Upper lobe of left lung (tissue), 6 donors: ENCODE measurements around the gene ODAD2. TPM values are rescaled to one million over a fixed set of nuclear protein-coding genes. Genes with fewer than 3 reads are reported as not detected.
"Not testable (repeated sequence)": the region's sequence is repeated elsewhere in the genome, so short reads cannot be mapped to it uniquely, and the experiment has no call there.

Experiments used
- ATAC-seq, 2 donors: fragments of 200-7000 bp; cut with Tn5 transposase; one replicate each; pipeline ENCODE4 v1.9.1; 2022; ENCODE audit warnings: mild to moderate bottlenecking in 2 of 2, moderate library complexity in 2 of 2; ENCODE audit not compliant: low FRiP score in 2 of 2
- DNase-seq, 2 donors: peaks; one replicate each; pipeline ENCODE4 v3.0.0-alpha.2; 2019 to 2020
- H3K27ac ChIP-seq, 4 donors: fragments of 200-600 bp; sonication (generic); one replicate each; pipeline ENCODE4 v1.5.1; 2016 to 2019
- H3K27me3 ChIP-seq, 4 donors: fragments of 200-600 bp; sonication (generic); one replicate each; pipeline ENCODE4 v1.5.1; 2017 to 2019
- H3K36me3 ChIP-seq, 4 donors: fragments of 200-600 bp; sonication (generic); one replicate each; pipeline ENCODE4 v1.5.1; 2016 to 2019
- H3K4me1 ChIP-seq, 4 donors: fragments of 200-600 bp; sonication (generic); one replicate each; pipeline ENCODE4 v1.5.1; 2018 to 2019
- H3K4me3 ChIP-seq, 4 donors: fragments of 200-600 bp; sonication (generic); one replicate each; pipeline ENCODE4 v1.5.1; 2017 to 2019; ENCODE audit warnings: mild to moderate bottlenecking in 2 of 4, moderate library complexity in 1 of 4
- H3K9me3 ChIP-seq, 4 donors: fragments of 200-600 bp; sonication (generic); one replicate each; pipeline ENCODE4 v1.5.1; 2018 to 2019
- EP300 ChIP-seq, 4 donors: sonication (generic); formaldehyde crosslinking; IDR thresholded peaks; one replicate each; pipeline ENCODE4 v1.5.1; 2017; ENCODE audit warnings: antibody characterized with exemption in 4 of 4, control low read depth in 2 of 4
- POLR2A ChIP-seq, 4 donors: fragments of 450-650 bp; IDR thresholded peaks; one replicate each; pipeline ENCODE4 v1.5.1; 2016 to 2017; ENCODE audit warnings: antibody characterized with exemption in 4 of 4, mild to moderate bottlenecking in 2 of 4
- POLR2AphosphoS5 ChIP-seq, 2 donors: sonication (generic); formaldehyde crosslinking; IDR thresholded peaks; one replicate each; pipeline ENCODE4 v1.5.1; 2017; ENCODE audit warnings: antibody characterized with exemption in 2 of 2
- WGBS, 2 donors: methylation state at CpG; one replicate each; pipeline ENCODE4 v1.1.5; 2017 to 2018; 5-methylcytosine and 5-hydroxymethylcytosine counted together
- total RNA-seq, 6 donors: library from RNA; depleted of rRNA in 4 of 6; stranded (reverse); fragments of >200 nt in 4 of 6; gene quantifications; one replicate each; pipeline versions ENCODE4 v1.1.0 to v1.2.1, GENCODE V29; 2016 to 2021
- TF ChIP-seq, protein P1 (sequence below), 6 experiments: fragments of 450-650 bp in 4 of 6; fragments of 200-600 bp in 2 of 6; sonication (generic) in 2 of 6; IDR thresholded peaks; one replicate each; pipeline ENCODE4 v1.5.1; 2016 to 2019; ENCODE audit warnings: antibody characterized with exemption in 6 of 6
- donor health status: DM: no; HTN: no; CAD: no; lungs with moderate emphysema.
- donor health status: DM: no; HTN: yes; CAD: no; lungs with severe emphysema.

The ODAD2 gene
- total RNA-seq, 6 donors from 2014 or later = 0.43 to 19.3 (median 3.5) TPM

DNA sequence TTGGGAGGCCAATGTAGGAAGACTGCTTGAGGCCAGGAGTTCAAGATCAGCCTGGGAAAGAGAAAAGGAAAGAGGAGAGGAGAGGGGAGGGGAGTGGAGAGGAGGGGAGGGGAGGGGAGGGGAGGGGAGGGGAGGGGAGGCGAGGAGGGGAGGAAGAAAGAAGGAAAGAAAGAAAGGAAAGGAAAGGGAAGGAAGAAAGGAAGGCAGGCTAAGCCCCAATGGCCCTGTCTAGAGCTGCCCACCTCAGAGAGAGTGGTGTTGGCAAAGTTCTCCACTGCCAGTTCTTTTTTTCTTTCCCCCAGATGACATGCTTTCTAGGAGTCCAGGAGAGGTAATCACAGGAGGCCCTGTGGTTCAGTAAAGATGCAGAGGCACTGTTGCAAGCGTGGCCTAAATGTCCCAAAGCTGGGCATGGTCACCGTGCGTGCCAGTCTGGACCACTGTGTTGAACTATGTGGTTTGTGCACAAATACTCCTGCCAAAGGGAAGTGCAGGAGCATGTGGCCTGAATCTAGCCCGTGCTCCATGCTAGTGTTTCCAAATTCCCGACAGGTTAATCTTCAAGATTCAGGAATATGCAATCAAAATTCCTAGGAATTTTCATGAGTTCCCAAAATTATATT lies 39.7 kb downstream of the ODAD2 start:
- H3K9me3 ChIP-seq = no peaks in the 10 kb centered on the region
- H3K27ac ChIP-seq = no peak overlapping the region
- no peaks in the 10 kb centered on the region for H3K27me3 ChIP-seq
- H3K4me1 ChIP-seq = no peaks in the 10 kb centered on the region
- no peak for ATAC-seq
- no peak overlapping the region for H3K4me3 ChIP-seq
- no peak for DNase-seq
- WGBS, 2 donors = 74 to 88% methylated on average over 5 to 6 of the region's 6 CpGs
- no peaks in the 10 kb centered on the region for H3K36me3 ChIP-seq
- TF ChIP-seq POLR2AphosphoS5 (IDR thresholded peaks at IDR 0.05) (no peak), POLR2A (IDR thresholded peaks at IDR 0.05) (no peak), EP300 (IDR thresholded peaks at IDR 0.05) (no peak)
- TF ChIP-seq, protein P1, sequence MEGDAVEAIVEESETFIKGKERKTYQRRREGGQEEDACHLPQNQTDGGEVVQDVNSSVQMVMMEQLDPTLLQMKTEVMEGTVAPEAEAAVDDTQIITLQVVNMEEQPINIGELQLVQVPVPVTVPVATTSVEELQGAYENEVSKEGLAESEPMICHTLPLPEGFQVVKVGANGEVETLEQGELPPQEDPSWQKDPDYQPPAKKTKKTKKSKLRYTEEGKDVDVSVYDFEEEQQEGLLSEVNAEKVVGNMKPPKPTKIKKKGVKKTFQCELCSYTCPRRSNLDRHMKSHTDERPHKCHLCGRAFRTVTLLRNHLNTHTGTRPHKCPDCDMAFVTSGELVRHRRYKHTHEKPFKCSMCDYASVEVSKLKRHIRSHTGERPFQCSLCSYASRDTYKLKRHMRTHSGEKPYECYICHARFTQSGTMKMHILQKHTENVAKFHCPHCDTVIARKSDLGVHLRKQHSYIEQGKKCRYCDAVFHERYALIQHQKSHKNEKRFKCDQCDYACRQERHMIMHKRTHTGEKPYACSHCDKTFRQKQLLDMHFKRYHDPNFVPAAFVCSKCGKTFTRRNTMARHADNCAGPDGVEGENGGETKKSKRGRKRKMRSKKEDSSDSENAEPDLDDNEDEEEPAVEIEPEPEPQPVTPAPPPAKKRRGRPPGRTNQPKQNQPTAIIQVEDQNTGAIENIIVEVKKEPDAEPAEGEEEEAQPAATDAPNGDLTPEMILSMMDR (IDR thresholded peaks at IDR 0.05) = no peak

- ATAC-seq, H3K9me3 ChIP-seq, DNase-seq, H3K36me3 ChIP-seq, H3K27me3 ChIP-seq, H3K27ac ChIP-seq, H3K4me3 ChIP-seq, H3K4me1 ChIP-seq: not testable (repeated sequence)
- whole genome bisulfite sequencing, 2 donors = 43 to 47% methylated on average over 3 of the region's 3 CpGs
Observed at GRCh38 chr10:27958383-27958782, 40.5 kb downstream of the ODAD2 start.

DNA sequence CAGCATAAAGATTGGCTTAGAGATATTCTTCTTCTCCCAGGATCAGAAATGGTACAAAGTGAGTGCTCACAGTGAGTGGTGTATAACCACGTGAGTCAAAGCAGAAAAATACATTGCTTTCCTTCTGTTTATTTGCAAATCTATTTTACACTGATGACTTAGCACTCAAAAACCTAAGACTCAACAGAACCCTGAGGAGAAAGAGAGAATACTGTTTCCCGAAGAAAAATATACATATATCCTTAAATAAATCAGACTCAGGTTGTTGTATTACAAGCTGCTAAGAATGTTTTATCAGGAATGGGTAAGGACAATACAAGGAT lies 48.7 kb downstream of the ODAD2 start:
- H3K4me1 ChIP-seq = no peaks in the 10 kb centered on the region
- WGBS, 2 donors = 62 to 65% methylated on average over 2 of the region's 2 CpGs
- no peaks in the 10 kb centered on the region for H3K9me3 ChIP-seq
- DNase-seq (no peak), ATAC-seq (no peak)
- TF ChIP-seq, protein P1 (IDR thresholded peaks at IDR 0.05) = no peak
- TF ChIP-seq POLR2AphosphoS5 (IDR thresholded peaks at IDR 0.05) (no peak), POLR2A (IDR thresholded peaks at IDR 0.05) (no peak), EP300 (IDR thresholded peaks at IDR 0.05) (no peak)
- no peak overlapping the region for H3K27ac ChIP-seq
- no peaks in the 10 kb centered on the region for H3K27me3 ChIP-seq
- H3K4me3 ChIP-seq = no peak overlapping the region
- no peaks in the 10 kb centered on the region for H3K36me3 ChIP-seq

DNA sequence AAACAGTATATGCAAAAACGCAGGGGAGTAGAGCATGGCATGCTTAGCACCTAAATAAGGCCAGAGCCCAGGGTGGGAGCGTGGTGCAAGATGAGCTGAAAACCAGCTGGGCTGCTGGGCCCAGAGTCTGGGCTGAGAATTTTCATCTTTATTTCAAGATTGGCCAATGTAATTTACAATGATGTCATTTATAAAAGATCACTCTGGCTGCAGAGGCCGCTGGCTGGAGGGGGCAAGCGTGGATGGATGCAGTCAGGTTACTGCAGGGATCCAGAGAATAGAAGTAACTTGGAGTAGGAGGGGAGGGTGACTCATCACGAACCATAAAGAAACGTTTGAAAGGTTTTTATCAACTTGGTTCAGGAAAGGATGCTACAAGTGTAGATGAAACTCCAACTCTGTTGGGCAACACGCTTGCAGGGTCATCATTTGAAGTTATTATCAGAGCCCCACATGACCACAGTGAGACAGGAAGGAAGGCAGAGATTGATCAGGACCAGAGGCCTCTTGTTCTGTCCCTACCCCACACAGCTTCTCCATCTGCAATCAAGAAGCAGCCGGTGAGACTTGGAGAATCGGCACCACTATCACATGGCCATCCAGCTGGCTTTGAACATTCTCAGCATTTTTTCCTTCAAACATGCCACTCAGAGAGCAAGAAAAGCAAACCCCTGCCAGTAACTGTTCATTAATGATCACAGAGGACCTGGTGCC lies 49.2 kb downstream of the ODAD2 start:
- WGBS, 2 donors = 64 to 67% methylated on average over 9 of the region's 9 CpGs
- Histone ChIP-seq H3K9me3 (no peaks in the 10 kb centered on the region), H3K27me3 (no peaks in the 10 kb centered on the region), H3K27ac (no peak overlapping the region), H3K4me1 (no peaks in the 10 kb centered on the region), H3K36me3 (no peaks in the 10 kb centered on the region), H3K4me3 (no peak overlapping the region)
- TF ChIP-seq POLR2A (IDR thresholded peaks at IDR 0.05) (no peak), POLR2AphosphoS5 (IDR thresholded peaks at IDR 0.05) (no peak), EP300 (IDR thresholded peaks at IDR 0.05) (no peak)
- TF ChIP-seq, protein P1 (IDR thresholded peaks at IDR 0.05) = no peak
- ATAC-seq (no peak), DNase-seq (no peak)

GRCh38 chr10:27948186-27948585 lies 50.7 kb downstream of the ODAD2 start:
- Histone ChIP-seq H3K4me1 (no peaks in the 10 kb centered on the region), H3K27me3 (no peaks in the 10 kb centered on the region), H3K36me3 (no peaks in the 10 kb centered on the region), H3K4me3 (no peak overlapping the region), H3K9me3 (no peaks in the 10 kb centered on the region), H3K27ac (no peak overlapping the region)
- 47 to 49% methylated on average over 1 of the region's 1 CpG for WGBS, 2 donors
- no peak for TF ChIP-seq POLR2AphosphoS5 (IDR thresholded peaks at IDR 0.05)
- no peak for TF ChIP-seq POLR2A (IDR thresholded peaks at IDR 0.05)
- TF ChIP-seq EP300 (IDR thresholded peaks at IDR 0.05) = no peak
- TF ChIP-seq, protein P1 (IDR thresholded peaks at IDR 0.05) = no peak
- ATAC-seq = no peak
- no peak for DNase-seq
